ENCODE data around the gene USP49. TPM values are rescaled to one million over a fixed set of nuclear protein-coding genes. Genes with fewer than 3 reads are reported as not detected.
A peak's percentile ranks its signal among the peaks of the same experiment; 100 is the strongest.

Gene USP49
- total RNA-seq, 2 experiments from 2014 or later, result 1.3 TPM

DNA sequence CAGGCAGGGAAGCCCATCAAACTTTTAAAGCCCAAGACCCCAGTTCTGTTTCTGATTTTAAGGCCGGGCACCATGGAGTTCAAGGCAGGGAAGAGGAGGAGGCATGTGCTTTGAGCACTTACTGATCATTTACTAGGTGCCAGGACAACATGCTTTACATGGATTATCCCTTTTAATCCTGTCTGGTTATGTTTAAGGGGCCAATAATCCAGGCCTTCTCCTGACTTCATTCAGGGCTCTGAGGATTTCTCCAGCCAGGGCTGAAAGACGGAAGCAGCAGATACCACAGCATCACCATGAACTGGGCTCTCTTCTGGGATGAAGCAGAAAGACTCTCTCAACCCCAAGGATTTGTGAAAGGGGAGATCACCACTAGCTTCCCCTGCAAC, 42.3 kb upstream of the USP49 start:
- H3K36me3 ChIP-seq (ENCODE audit: insufficient read depth, low read length), result peaks cover 63% of the 10 kb centered on the region
- Mint-ChIP-seq H3K36me3 (ENCODE audit: low read depth) (peaks cover 80% of the 10 kb centered on the region), H3K9me3 (no peaks in the 10 kb centered on the region), H3K4me1 (ENCODE audit: low read depth) (peaks cover 77% of the 10 kb centered on the region), H3K27ac (peak overlapping the region; percentile 93), H3K27me3 (no peaks in the 10 kb centered on the region), H3K4me3 (peak overlapping the region; percentile 97)
- DNase-seq (no peak), ATAC-seq (ENCODE audit: poor library complexity) (no peak)
- POLR2A ChIA-PET, result interaction anchor here (0.6 to 9.1 kb wide), 8 partner anchors 8 to 694 kb away, joined by 3 to 168 read pairs (median 6); partner anchors contain the start of genes TAF8 and TOMM6
- TF ChIP-seq, protein P1, sequence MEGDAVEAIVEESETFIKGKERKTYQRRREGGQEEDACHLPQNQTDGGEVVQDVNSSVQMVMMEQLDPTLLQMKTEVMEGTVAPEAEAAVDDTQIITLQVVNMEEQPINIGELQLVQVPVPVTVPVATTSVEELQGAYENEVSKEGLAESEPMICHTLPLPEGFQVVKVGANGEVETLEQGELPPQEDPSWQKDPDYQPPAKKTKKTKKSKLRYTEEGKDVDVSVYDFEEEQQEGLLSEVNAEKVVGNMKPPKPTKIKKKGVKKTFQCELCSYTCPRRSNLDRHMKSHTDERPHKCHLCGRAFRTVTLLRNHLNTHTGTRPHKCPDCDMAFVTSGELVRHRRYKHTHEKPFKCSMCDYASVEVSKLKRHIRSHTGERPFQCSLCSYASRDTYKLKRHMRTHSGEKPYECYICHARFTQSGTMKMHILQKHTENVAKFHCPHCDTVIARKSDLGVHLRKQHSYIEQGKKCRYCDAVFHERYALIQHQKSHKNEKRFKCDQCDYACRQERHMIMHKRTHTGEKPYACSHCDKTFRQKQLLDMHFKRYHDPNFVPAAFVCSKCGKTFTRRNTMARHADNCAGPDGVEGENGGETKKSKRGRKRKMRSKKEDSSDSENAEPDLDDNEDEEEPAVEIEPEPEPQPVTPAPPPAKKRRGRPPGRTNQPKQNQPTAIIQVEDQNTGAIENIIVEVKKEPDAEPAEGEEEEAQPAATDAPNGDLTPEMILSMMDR (IDR thresholded peaks at IDR 0.05), result no peak
- no peaks in the 10 kb centered on the region for H3K27me3 ChIP-seq (ENCODE audit: control insufficient read depth in 1 of 2, insufficient read depth in 2 of 2, low read length in 2 of 2)
- H3K4me3 ChIP-seq (ENCODE audit: low read length), result peak overlapping the region; percentile 96
- CTCF ChIA-PET, result interaction anchor here (1.2 to 7.7 kb wide), 6 partner anchors 13 to 167 kb away, joined by 3 to 84 read pairs (median 9); partner anchors contain the start of genes BYSL, MED20 and TOMM6
- H3K9me3 ChIP-seq (ENCODE audit: control insufficient read depth in 1 of 2, insufficient read depth in 1 of 2, low read length in 2 of 2), result no peaks in the 10 kb centered on the region
- H3K4me1 ChIP-seq (ENCODE audit: insufficient read depth, low read length), result peaks cover 80% of the 10 kb centered on the region
- H3K27ac ChIP-seq (ENCODE audit: low read depth in 1 of 2, low read length in 2 of 2), result peak overlapping the region; percentile 64 to 68
- intact Hi-C loops (cut with DNase I, micrococcal nuclease), result loop anchor here (2.0 to 5.0 kb wide), 6 partner anchors 13 to 150 kb away; partner anchors contain the start of genes TOMM6 (in 1 of the 2) and USP49 (in 1 of the 2)

DNA sequence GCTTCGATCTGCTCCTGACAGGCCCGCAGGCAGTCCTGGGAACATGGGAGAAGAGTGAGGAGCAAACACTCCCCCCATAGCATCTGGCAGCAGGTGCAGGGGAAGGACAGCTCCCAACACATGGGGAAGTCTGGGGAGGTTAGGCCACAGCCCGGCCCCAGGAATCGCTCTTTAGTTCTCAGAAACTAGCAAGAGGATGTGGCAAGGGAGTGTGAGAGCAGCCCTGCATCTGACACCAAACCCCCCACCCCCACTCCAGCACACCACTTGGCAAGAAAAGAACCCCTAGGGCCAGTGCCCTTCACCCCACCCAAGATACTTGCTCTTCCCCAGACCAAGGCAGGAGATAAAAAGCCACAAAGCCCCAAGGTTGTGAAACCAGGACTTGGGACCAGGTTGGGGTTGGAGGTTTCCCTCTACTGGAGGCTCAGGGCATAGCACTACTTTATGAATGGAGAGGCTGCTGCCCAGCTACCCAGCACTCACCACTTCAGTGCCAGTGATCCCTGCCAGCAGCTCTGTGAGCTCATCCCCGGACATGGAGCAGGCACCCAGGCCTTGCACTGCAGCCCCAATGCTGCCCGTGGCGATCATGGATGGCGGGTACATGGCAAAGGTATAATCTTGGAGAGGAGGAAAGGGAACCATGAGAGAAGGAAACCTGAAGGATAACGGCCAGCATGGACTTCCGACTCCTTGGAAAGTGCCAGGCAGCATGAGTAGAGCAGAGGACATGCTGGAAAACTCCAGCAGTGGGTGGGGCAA, 41.1 kb upstream of the USP49 start:
- H3K27me3 Mint-ChIP-seq, result no peaks in the 10 kb centered on the region
- H3K9me3 Mint-ChIP-seq, result no peaks in the 10 kb centered on the region
- TF ChIP-seq, protein P1 (IDR thresholded peaks at IDR 0.05), result peak; percentile 77
- peak; percentile 32 to 95 (median 54) for DNase-seq
- peak overlapping the region; percentile 85 for H3K4me3 Mint-ChIP-seq
- Histone ChIP-seq H3K9me3 (ENCODE audit: control insufficient read depth in 1 of 2, insufficient read depth in 1 of 2, low read length in 2 of 2) (no peaks in the 10 kb centered on the region), H3K27ac (ENCODE audit: low read depth in 1 of 2, low read length in 2 of 2) (peak overlapping the region; percentile 63 to 64), H3K36me3 (ENCODE audit: insufficient read depth, low read length) (peaks cover 75% of the 10 kb centered on the region), H3K4me3 (ENCODE audit: low read length) (peak overlapping the region; percentile 21), H3K4me1 (ENCODE audit: insufficient read depth, low read length) (peaks cover 73% of the 10 kb centered on the region), H3K27me3 (ENCODE audit: control insufficient read depth in 1 of 2, insufficient read depth in 2 of 2, low read length in 2 of 2) (no peaks in the 10 kb centered on the region)
- intact Hi-C loops (cut with DNase I, micrococcal nuclease), result loop anchor here (1.0 to 5.0 kb wide), 9 partner anchors 15 to 149 kb away; partner anchors contain the start of genes TOMM6 (in 2 of the 2), BYSL (in 1 of the 2), MED20 (in 1 of the 2) and USP49 (in 1 of the 2)
- POLR2A ChIA-PET, result interaction anchor here (1.0 to 9.1 kb wide), 7 partner anchors 7 to 109 kb away, joined by 3 to 168 read pairs (median 13); partner anchors contain the start of genes BYSL, MED20 and TAF8
- H3K36me3 Mint-ChIP-seq (ENCODE audit: low read depth), result peaks cover 85% of the 10 kb centered on the region
- CTCF ChIA-PET, result interaction anchor here (0.7 to 7.7 kb wide), 12 partner anchors 13 to 168 kb away, joined by 3 to 84 read pairs (median 4); partner anchors contain the start of genes BYSL, MED20 and TOMM6
- ATAC-seq (ENCODE audit: poor library complexity), result peak; percentile 53
- H3K27ac Mint-ChIP-seq, result peak overlapping the region; percentile 93
- peaks cover 75% of the 10 kb centered on the region for H3K4me1 Mint-ChIP-seq (ENCODE audit: low read depth)

DNA sequence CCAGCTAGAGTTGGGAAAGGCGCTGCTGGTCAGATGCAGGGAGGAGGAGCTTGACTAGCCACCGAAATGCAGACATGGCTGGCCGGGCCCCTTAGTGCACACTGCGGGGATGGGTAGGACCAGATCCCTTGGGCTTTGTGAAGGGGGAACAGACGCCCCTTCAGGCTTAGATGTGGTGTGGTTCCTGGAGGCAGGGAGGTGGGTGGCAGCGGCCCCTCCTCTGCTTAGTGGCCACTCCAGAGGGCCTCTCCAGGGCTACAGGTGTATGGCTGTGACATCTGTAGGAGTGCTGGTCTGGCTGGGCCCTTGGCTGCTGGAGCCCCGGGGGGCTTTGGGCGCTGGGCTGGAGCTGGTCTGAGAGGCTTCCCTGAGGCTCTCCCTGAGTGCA, 40.5 kb upstream of the USP49 start:
- peaks cover 73% of the 10 kb centered on the region for H3K4me1 Mint-ChIP-seq (ENCODE audit: low read depth)
- Histone ChIP-seq H3K36me3 (ENCODE audit: insufficient read depth, low read length) (peaks cover 81% of the 10 kb centered on the region), H3K4me1 (ENCODE audit: insufficient read depth, low read length) (peaks cover 69% of the 10 kb centered on the region), H3K27ac (ENCODE audit: low read depth in 1 of 2, low read length in 2 of 2) (peak overlapping the region; percentile 61 to 63), H3K27me3 (ENCODE audit: control insufficient read depth in 1 of 2, insufficient read depth in 2 of 2, low read length in 2 of 2) (no peaks in the 10 kb centered on the region), H3K4me3 (ENCODE audit: low read length) (peak overlapping the region; percentile 21), H3K9me3 (ENCODE audit: control insufficient read depth in 1 of 2, insufficient read depth in 1 of 2, low read length in 2 of 2) (no peaks in the 10 kb centered on the region)
- no peaks in the 10 kb centered on the region for H3K27me3 Mint-ChIP-seq
- intact Hi-C loops (cut with DNase I, micrococcal nuclease), result loop anchor here (1.0 to 5.0 kb wide), 9 partner anchors 14 to 148 kb away; partner anchors contain the start of genes TOMM6 (in 2 of the 2), BYSL (in 1 of the 2), MED20 (in 1 of the 2) and USP49 (in 1 of the 2)
- POLR2A ChIA-PET, result interaction anchor here (1.0 to 9.1 kb wide), 4 partner anchors 11 to 110 kb away, joined by 4 to 168 read pairs (median 9); partner anchors contain the start of genes BYSL, MED20 and TAF8
- TF ChIP-seq, protein P1 (IDR thresholded peaks at IDR 0.05), result no peak
- peak overlapping the region; percentile 93 for H3K27ac Mint-ChIP-seq
- H3K9me3 Mint-ChIP-seq, result no peaks in the 10 kb centered on the region
- peak overlapping the region; percentile 85 for H3K4me3 Mint-ChIP-seq
- CTCF ChIA-PET, result interaction anchor here (0.7 to 7.7 kb wide), 10 partner anchors 13 to 148 kb away, joined by 3 to 84 read pairs (median 6); partner anchors contain the start of genes BYSL, MED20 and TOMM6
- peaks cover 89% of the 10 kb centered on the region for H3K36me3 Mint-ChIP-seq (ENCODE audit: low read depth)
- ATAC-seq (ENCODE audit: poor library complexity) (no peak), DNase-seq (no peak)

Measured in CD4-positive, alpha-beta T cell (primary cell).